HG02678 (cell line): Measurements from ENCODE around the gene DCBLD2.

Experiments used
- ATAC-seq: cut with Tn5 transposase; IDR thresholded peaks from one replicate; pipeline ENCODE4 v1.9.1; 2021; ENCODE audit warnings: mild to moderate bottlenecking, moderate library complexity; ENCODE audit not compliant: unreplicated experiment

DCBLD2 gene

GRCh38 chr3:98775459-98776139 lies 125.9 kb downstream of the DCBLD2 start:
- ATAC-seq: peak; percentile 50

DNA sequence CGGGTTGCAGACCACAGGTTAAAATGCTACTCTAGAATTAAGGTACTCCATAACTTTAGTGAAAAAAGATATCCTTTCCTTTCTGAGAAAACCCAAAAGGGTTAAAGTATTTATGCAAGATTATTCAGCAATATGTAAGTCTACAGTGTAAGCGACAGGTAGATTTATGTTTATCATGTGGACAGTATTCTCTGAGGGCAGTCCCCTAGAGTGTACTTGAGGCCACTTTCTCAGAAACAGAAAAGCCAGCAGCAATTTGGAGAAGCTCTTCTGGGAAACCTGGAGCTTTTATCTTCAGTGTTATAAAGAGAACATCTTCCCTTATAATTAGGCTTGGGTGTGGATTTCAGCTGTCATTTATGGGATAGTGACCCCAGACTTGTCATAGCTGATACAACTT lies 129.5 kb downstream of the DCBLD2 start:
- ATAC-seq: no peak

GRCh38 chr3:98770261-98771039 lies 131.0 kb downstream of the DCBLD2 start:
- peak; percentile 85 for ATAC-seq

DNA sequence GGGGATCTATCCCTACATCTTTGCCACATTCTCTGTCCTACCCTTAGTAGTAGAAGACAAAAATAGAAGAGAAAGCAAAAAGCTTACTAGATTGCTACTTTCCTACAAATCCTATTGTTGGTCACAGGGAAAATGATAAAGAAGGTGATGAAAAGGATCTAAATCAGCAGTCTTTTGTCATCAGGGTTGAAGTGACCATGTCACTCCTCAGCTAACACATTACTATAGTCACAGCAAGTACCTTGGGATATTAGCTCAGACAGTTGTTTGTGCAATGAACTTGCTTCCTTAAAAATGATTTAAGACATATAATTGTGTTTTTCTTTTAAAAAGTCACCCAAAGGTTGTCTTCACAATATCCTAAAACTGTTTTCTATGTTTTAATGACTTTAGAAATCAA lies 132.0 kb downstream of the DCBLD2 start:
- ATAC-seq: no peak

GRCh38 chr3:98768961-98769360 lies 132.5 kb downstream of the DCBLD2 start:
- no peak for ATAC-seq

GRCh38 chr3:98766924-98767323 lies 134.6 kb downstream of the DCBLD2 start:
- no peak for ATAC-seq

DNA sequence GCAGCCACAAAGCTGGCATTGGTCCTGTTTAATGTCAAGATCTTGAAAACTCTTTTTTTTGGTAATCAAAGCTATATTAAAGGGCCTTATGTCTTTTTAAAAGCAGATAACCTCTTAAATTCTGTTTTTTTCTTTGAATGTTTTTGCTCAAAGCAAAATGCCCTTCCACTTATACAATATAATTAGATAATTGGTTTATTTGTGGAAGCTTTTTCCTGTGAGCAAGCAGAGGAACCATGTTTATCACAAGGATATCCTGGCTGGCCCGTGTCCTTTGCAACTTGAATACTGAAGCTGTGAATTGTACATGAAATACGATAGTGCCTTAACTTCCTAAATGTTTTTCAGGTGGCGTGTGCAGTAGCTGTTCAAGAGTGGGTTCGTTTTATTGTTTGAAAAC lies 135.8 kb downstream of the DCBLD2 start:
- ATAC-seq: no peak

DNA sequence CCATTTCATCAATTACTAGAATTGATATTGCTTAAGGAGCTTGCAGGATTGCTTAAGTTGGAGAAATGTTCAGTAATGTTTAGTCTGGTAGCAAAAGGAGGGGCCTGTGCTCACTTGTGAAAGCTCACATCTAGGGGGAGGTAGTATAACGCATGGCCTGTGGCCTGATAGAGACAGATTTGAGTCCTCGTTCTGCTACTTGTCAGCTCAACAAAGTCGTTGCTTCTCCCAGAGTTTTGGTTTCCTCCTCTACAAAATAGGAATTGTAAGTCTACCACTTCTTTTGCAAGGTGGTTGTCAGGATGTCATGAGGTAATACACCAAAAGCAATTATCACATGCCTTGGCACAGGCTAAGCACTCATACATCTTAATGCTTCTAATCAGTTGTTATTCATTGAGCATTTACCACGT lies 137.0 kb downstream of the DCBLD2 start:
- ATAC-seq: no peak

DNA sequence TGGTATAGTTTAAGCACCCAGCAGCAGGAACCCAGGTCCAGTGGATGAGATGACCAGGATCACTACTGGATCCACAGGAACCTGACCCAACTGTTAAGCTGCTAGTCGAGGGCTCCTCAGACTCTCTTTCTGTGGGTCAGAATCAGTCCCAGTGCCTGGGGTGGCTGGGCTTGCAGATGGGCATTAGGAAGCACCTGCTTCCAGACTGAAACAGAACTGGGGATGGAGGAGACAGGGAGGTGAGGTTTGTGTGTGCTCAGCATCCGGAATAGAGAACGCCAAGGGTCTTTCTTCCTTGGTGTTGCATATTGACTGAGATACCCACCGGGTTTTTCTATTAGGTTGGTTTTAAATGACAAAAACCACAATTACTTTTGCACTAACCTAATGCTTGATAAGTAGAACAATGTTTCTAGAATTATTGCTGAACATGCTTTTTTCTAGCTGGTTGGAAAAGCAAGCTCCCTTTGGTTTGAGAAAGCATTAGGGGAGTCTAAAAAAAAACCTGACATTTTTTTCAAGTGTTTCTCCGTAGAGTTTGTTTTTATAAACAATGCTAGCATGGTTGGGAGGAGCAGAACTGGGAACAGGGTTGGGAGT lies 137.6 kb downstream of the DCBLD2 start:
- no peak for ATAC-seq

GRCh38 chr3:98763076-98763475 lies 138.4 kb downstream of the DCBLD2 start, which contains the start of gene ST3GAL6:
ST3GAL6 (plus strand) TSS chr3:98763340; CDS start chr3:98768441, 5,101 bp downstream.
- ATAC-seq: peak; percentile 47

- ATAC-seq: no peak
Measured at GRCh38 chr3:98761643-98762229, 139.8 kb downstream of the DCBLD2 start.

GRCh38 chr3:98759629-98760028 lies 141.9 kb downstream of the DCBLD2 start:
- ATAC-seq: no peak

GRCh38 chr3:98755601-98756000 lies 145.9 kb downstream of the DCBLD2 start:
- no peak for ATAC-seq

DNA sequence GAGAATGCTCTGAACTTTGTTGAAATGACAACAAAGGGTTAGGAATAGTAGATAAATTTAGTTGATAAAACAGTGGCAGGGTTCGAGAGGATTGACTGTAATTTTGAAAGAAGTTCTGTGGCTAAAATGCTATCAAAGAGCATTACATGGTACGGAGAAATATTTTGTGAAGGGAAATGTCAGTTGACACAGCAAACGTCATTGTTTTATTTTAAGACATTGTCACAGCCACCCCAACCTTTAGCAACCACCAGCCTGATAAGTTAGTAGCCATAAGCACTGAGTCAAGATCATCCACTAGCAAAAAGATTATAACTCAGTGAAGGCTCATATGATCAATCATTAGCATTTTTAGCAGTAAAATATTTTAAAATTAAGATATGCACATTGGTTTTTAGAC lies 147.0 kb downstream of the DCBLD2 start:
- no peak for ATAC-seq

DNA sequence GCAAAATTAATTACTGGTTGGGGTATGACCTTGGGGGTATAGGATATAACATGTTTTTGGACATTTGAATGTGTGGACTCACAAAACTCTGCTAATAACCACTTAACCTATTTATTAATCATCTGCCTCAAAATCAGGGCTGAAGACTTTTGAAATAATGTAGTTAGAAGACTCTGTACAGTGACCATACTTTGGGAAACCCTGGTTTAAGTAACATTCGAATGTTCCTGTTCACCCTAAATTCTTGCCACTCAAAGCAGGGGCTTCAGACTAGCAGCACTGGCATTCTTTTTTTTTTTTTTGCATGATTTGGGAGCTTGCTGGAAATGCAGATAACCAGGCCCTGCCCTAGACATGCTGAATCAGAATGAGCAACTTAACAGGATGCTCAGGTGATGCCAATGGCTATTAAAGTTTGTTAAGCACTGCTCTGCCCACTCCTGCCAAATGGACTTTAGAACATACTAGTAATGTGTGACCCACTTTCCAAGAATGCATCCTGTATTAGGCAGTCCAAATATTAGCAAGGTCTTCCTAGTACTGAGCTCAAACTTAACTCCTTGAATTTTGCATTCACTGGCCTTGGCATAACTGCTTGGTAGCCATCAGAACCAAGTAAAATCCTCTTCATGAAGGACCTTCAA lies 151.1 kb downstream of the DCBLD2 start:
- no peak for ATAC-seq

DNA sequence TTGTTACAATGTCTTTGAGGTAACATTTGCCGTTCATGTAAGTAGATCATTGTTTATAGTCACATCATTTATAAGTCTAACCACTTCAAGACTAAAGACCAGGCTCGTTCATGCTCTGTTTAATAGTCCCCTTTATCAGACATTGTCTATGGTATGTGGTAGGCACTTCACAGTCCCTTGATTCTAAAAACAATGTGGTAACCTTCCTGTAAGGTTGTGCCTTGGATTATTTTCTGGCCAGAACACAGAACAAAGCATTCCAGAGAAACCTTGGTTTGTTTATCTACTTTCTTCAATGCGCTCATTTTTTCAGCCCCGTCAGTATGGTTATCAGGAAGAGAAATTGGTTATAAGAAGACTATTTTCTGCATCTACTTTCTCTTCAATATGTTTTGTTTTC lies 154.6 kb downstream of the DCBLD2 start:
- no peak for ATAC-seq

- no peak for ATAC-seq
Measured at GRCh38 chr3:98746122-98746521, 155.4 kb downstream of the DCBLD2 start.
